DOHH2 (cell line): ENCODE data around the gene MCF2L.

ENCODE experiments used
- EZH2phosphoT487 ChIP-seq: fragments of 200-600 bp; sonication (generic); IDR thresholded peaks from 2 replicates; pipeline ENCODE4 v1.6.1; 2017; ENCODE audit warnings: borderline replicate concordance, mild to moderate bottlenecking, antibody characterized with exemption, low read length, moderate library complexity, mixed read lengths
- TF ChIP-seq, protein P1 (sequence below): fragments of 200-600 bp; sonication (generic); IDR thresholded peaks from one replicate; pipeline ENCODE4 v1.5.1; 2014; ENCODE audit warnings: antibody characterized with exemption, mild to moderate bottlenecking, low read depth, low read length; ENCODE audit not compliant: poor library complexity, severe bottlenecking

DNA sequence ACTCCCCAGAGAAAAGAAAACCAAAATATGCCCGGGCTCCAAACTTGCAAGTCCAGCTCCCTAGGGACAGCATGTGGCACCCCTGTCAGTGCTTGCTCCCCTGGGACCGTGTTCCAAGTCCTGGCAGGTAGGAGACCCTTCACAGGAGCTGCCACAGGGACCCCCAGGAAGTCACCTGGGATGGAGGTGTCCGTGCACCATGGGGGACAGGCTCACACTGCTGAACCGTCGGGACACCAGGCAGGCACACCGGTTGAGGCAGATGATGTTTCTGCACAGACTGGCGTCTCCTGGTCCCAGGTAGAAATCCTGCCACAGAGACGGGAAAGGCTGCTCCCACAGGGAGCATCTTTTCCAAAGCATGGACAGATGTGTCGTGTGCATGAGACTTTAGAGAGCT, 177.7 kb downstream of the MCF2L start:
- TF ChIP-seq, protein P1, sequence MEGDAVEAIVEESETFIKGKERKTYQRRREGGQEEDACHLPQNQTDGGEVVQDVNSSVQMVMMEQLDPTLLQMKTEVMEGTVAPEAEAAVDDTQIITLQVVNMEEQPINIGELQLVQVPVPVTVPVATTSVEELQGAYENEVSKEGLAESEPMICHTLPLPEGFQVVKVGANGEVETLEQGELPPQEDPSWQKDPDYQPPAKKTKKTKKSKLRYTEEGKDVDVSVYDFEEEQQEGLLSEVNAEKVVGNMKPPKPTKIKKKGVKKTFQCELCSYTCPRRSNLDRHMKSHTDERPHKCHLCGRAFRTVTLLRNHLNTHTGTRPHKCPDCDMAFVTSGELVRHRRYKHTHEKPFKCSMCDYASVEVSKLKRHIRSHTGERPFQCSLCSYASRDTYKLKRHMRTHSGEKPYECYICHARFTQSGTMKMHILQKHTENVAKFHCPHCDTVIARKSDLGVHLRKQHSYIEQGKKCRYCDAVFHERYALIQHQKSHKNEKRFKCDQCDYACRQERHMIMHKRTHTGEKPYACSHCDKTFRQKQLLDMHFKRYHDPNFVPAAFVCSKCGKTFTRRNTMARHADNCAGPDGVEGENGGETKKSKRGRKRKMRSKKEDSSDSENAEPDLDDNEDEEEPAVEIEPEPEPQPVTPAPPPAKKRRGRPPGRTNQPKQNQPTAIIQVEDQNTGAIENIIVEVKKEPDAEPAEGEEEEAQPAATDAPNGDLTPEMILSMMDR, result no peak
- no peak for TF ChIP-seq EZH2phosphoT487
